Erythroblast (primary cell): ENCODE results near the gene RTP1.

Experiments
- GATA1 ChIP-seq: IDR thresholded peaks from 2 replicates; pipeline ENCODE4 v1.6.1; 2011; ENCODE audit warnings: low read depth, mild to moderate bottlenecking, control low read depth, low read length, moderate library complexity
- POLR2A ChIP-seq: IDR thresholded peaks from 2 replicates; pipeline ENCODE4 v1.6.1; 2011; ENCODE audit warnings: mild to moderate bottlenecking, low read length

- TF ChIP-seq POLR2A (no peak), GATA1 (no peak)
These were observed 13.4 kb downstream of the RTP1 start for GRCh38 chr3:187210545-187211327.
